HEK293T (cell line): Measurements from ENCODE around the gene BRPF3.

Source experiments
- ARNT ChIP-seq: fragments of 450-650 bp; IDR thresholded peaks from 2 replicates; pipeline ENCODE4 v1.6.1; 2017; ENCODE audit warnings: mild to moderate bottlenecking
- BHLHE40 ChIP-seq: fragments of 450-650 bp; IDR thresholded peaks from 2 replicates; pipeline ENCODE4 v1.6.1; 2016; ENCODE audit warnings: mild to moderate bottlenecking, moderate library complexity, borderline replicate concordance
- FOXM1 ChIP-seq: fragments of 450-650 bp; IDR thresholded peaks from 2 replicates; pipeline ENCODE4 v1.6.1; 2017; ENCODE audit warnings: mild to moderate bottlenecking, borderline replicate concordance
- HDGF ChIP-seq: fragments of 450-650 bp; IDR thresholded peaks from 2 replicates; pipeline ENCODE4 v1.6.1; 2017; ENCODE audit warnings: antibody characterized with exemption, borderline replicate concordance
- LEF1 ChIP-seq: fragments of 450-650 bp; IDR thresholded peaks from 2 replicates; pipeline ENCODE4 v1.6.1; 2017; ENCODE audit warnings: mild to moderate bottlenecking, borderline replicate concordance
- PKNOX1 ChIP-seq: fragments of 450-650 bp; IDR thresholded peaks from 2 replicates; pipeline ENCODE4 v1.6.1; 2016
- SP1 ChIP-seq: fragments of 450-650 bp; IDR thresholded peaks from 2 replicates; pipeline ENCODE4 v1.6.1; 2017
- SUZ12 ChIP-seq: fragments of 450-650 bp; IDR thresholded peaks from 2 replicates; pipeline ENCODE4 v1.6.1; 2016; ENCODE audit warnings: mild to moderate bottlenecking
- TARDBP ChIP-seq: fragments of 450-650 bp; IDR thresholded peaks from 2 replicates; pipeline ENCODE4 v1.6.1; 2016

GRCh38 chr6:36160147-36160760 lies 36.3 kb upstream of the BRPF3 start:
- TF ChIP-seq ARNT (no peak), SP1 (no peak), BHLHE40 (no peak), PKNOX1 (no peak), TARDBP (no peak), HDGF (no peak), LEF1 (no peak), SUZ12 (no peak), FOXM1 (no peak)
